Parathyroid adenoma (tissue), 2 donors: ENCODE measurements around the gene SETD1B.

Experiments used
- H2AFZ ChIP-seq: fragments of 300-600 bp; sonication (generic); one replicate; pipeline ENCODE4 v1.7.0; 2017; ENCODE audit warnings: antibody characterized with exemption, mild to moderate bottlenecking
- H3K27ac ChIP-seq: fragments of 300-600 bp; sonication (generic); one replicate; pipeline ENCODE4 v1.7.0; 2017
- H3K27me3 ChIP-seq: fragments of 300-600 bp; sonication (generic); one replicate; pipeline ENCODE4 v1.7.0; 2017; ENCODE audit warnings: low read length; ENCODE audit not compliant: control insufficient read depth, insufficient read depth
- H3K36me3 ChIP-seq: fragments of 300-600 bp; sonication (generic); one replicate; pipeline ENCODE4 v1.7.0; 2017; ENCODE audit warnings: low read length; ENCODE audit not compliant: control insufficient read depth, insufficient read depth
- H3K4me1 ChIP-seq: fragments of 300-600 bp; sonication (generic); one replicate; pipeline ENCODE4 v1.7.0; 2017; ENCODE audit warnings: control low read depth
- H3K4me2 ChIP-seq: fragments of 300-600 bp; sonication (generic); one replicate; pipeline ENCODE4 v1.7.0; 2017; ENCODE audit warnings: low read length
- H3K4me3 ChIP-seq: fragments of 300-600 bp; sonication (generic); one replicate; pipeline ENCODE4 v1.7.0; 2017; ENCODE audit warnings: low read depth, low read length
- H3K79me2 ChIP-seq: fragments of 300-600 bp; sonication (generic); one replicate; pipeline ENCODE4 v1.7.0; 2017; ENCODE audit warnings: control low read depth
- H3K9ac ChIP-seq: fragments of 300-600 bp; sonication (generic); one replicate; pipeline ENCODE4 v1.7.0; 2017; ENCODE audit warnings: mild to moderate bottlenecking
- H3K9me3 ChIP-seq: fragments of 300-600 bp; sonication (generic); one replicate; pipeline ENCODE4 v1.7.0; 2017; ENCODE audit warnings: low read length; ENCODE audit not compliant: control insufficient read depth
- CTCF ChIP-seq: fragments of 300-600 bp; sonication (generic); IDR thresholded peaks from one replicate; pipeline ENCODE4 v1.7.0; 2017; ENCODE audit warnings: antibody characterized with exemption, mild to moderate bottlenecking
- donor health status: primary hyperparathyroidism.

The SETD1B gene

GRCh38 chr12:121839106-121839992 lies 35.5 kb downstream of the SETD1B start:
- Histone ChIP-seq H3K27me3 (no peaks in the 10 kb centered on the region), H3K9me3 (no peaks in the 10 kb centered on the region), H3K4me3 (peak overlapping the region; percentile 82), H3K36me3 (no peaks in the 10 kb centered on the region), H3K4me2 (peak overlapping the region; percentile 94), H3K9ac (peak overlapping the region; percentile 25), H3K4me1 (no peaks in the 10 kb centered on the region), H3K27ac (peak overlapping the region; percentile 48), H2AFZ (peak overlapping the region; percentile 96), H3K79me2 (no peaks in the 10 kb centered on the region)
- TF ChIP-seq CTCF, result peak; percentile 56

- Histone ChIP-seq H3K4me1 (no peaks in the 10 kb centered on the region), H3K27me3 (no peaks in the 10 kb centered on the region), H3K9ac (peak overlapping the region; percentile 25), H3K27ac (peak overlapping the region; percentile 48), H3K9me3 (no peaks in the 10 kb centered on the region), H3K4me3 (peak overlapping the region; percentile 82), H2AFZ (peak overlapping the region; percentile 96), H3K79me2 (no peaks in the 10 kb centered on the region), H3K4me2 (peak overlapping the region; percentile 94), H3K36me3 (no peaks in the 10 kb centered on the region)
- no peak for TF ChIP-seq CTCF
Observed at GRCh38 chr12:121839993-121840761, 36.4 kb downstream of the SETD1B start.

- Histone ChIP-seq H3K27ac (no peak overlapping the region), H3K9ac (no peak overlapping the region), H3K4me2 (no peak overlapping the region), H2AFZ (peak overlapping the region; percentile 46), H3K27me3 (no peaks in the 10 kb centered on the region), H3K36me3 (no peaks in the 10 kb centered on the region), H3K79me2 (no peaks in the 10 kb centered on the region), H3K4me3 (no peak overlapping the region), H3K4me1 (no peaks in the 10 kb centered on the region), H3K9me3 (no peaks in the 10 kb centered on the region)
- TF ChIP-seq CTCF, result no peak
Observed at GRCh38 chr12:121843236-121843982, 39.6 kb downstream of the SETD1B start.

GRCh38 chr12:121845701-121846100 lies 41.9 kb downstream of the SETD1B start:
- Histone ChIP-seq H3K36me3 (no peaks in the 10 kb centered on the region), H3K4me2 (no peak overlapping the region), H3K4me1 (no peaks in the 10 kb centered on the region), H3K27ac (no peak overlapping the region), H2AFZ (no peak overlapping the region), H3K9ac (no peak overlapping the region), H3K4me3 (no peak overlapping the region), H3K27me3 (no peaks in the 10 kb centered on the region), H3K9me3 (no peaks in the 10 kb centered on the region), H3K79me2 (no peaks in the 10 kb centered on the region)
- TF ChIP-seq CTCF, result no peak
